PC-9 (cell line): Measurements from ENCODE around the gene STAC. TPM values are rescaled to one million over a fixed set of nuclear protein-coding genes. Genes with fewer than 3 reads are reported as not detected.

Experiments
- BruUV-seq: library from RNA; stranded (reverse); fragments of 400-500 nt; replicated peaks from 2 replicates; lab custom pipeline; 2021; lab: Mats Ljungman, UMichigan
- CTCF ChIA-PET: fragments of 300-600 bp; sonication (Branson Sonifier 250); formaldehyde crosslinking; loops from one replicate; lab custom pipeline; 2022; ENCODE audit warnings: antibody characterized with exemption; lab: Charles Lee
- POLR2A ChIA-PET: fragments of 300-600 bp; sonication (Branson Sonifier 250); formaldehyde crosslinking; loops from one replicate; lab custom pipeline; 2022; ENCODE audit warnings: antibody characterized with exemption; ENCODE audit not compliant: unreplicated experiment; lab: Charles Lee
- DNase-seq, 2 experiments: peaks; one replicate each; pipeline versions ENCODE4 v3.0.0 to v3.0.0-alpha.2; 2015 to 2022; ENCODE audit warnings: mixed read lengths in 1 of 2
- H2AFZ ChIP-seq: fragments of 200-600 bp; sonication (generic); 2 replicates; pipeline ENCODE4 v1.8.1; 2017; ENCODE audit warnings: antibody characterized with exemption
- H3F3A ChIP-seq: fragments of 200-600 bp; sonication (generic); 2 replicates; pipeline ENCODE4 v1.8.1; 2017; ENCODE audit warnings: antibody characterized with exemption, mild to moderate bottlenecking, low read depth; ENCODE audit not compliant: insufficient read depth
- H3K27ac ChIP-seq: fragments of 200-600 bp; sonication (generic); 2 replicates; pipeline ENCODE4 v1.6.1; 2016; ENCODE audit warnings: mixed run types
- H3K27me3 ChIP-seq: fragments of 200-600 bp; sonication (generic); 2 replicates; pipeline ENCODE4 v1.6.1; 2016; ENCODE audit warnings: low read depth, mixed run types; ENCODE audit not compliant: insufficient read depth
- H3K36me3 ChIP-seq: fragments of 200-600 bp; sonication (generic); 2 replicates; pipeline ENCODE4 v1.6.1; 2016; ENCODE audit warnings: low read depth, mixed run types
- H3K4me1 ChIP-seq: fragments of 200-600 bp; sonication (generic); replicated peaks from 2 replicates; pipeline ENCODE4 v1.6.1; 2016; ENCODE audit warnings: mixed run types; ENCODE audit not compliant: insufficient read depth
- H3K4me2 ChIP-seq: fragments of 200-600 bp; sonication (generic); 2 replicates; pipeline ENCODE4 v1.6.1; 2017; ENCODE audit warnings: mixed run types
- H3K4me3 ChIP-seq: fragments of 200-600 bp; sonication (generic); 2 replicates; pipeline ENCODE4 v1.6.1; 2016; ENCODE audit warnings: mixed run types
- H3K79me2 ChIP-seq: fragments of 200-600 bp; sonication (generic); 2 replicates; pipeline ENCODE4 v1.6.1; 2017; ENCODE audit warnings: low read depth, mixed run types
- H3K9me2 ChIP-seq: fragments of 200-600 bp; sonication (generic); 2 replicates; pipeline ENCODE4 v1.8.1; 2017; ENCODE audit warnings: mild to moderate bottlenecking; ENCODE audit not compliant: insufficient read depth
- H3K9me3 ChIP-seq: fragments of 200-600 bp; sonication (generic); 2 replicates; pipeline ENCODE4 v1.8.1; 2016; ENCODE audit warnings: low read depth; ENCODE audit not compliant: insufficient read depth
- H4K20me1 ChIP-seq: fragments of 200-600 bp; sonication (generic); 2 replicates; pipeline ENCODE4 v1.8.1; 2017; ENCODE audit not compliant: insufficient read depth
- CTCF ChIP-seq: fragments of 200-600 bp; sonication (generic); conservative IDR thresholded peaks from 2 replicates; pipeline ENCODE4 v1.6.1; 2017; ENCODE audit warnings: mixed run types, antibody characterized with exemption, mild to moderate bottlenecking, moderate library complexity
- EZH2 ChIP-seq: fragments of 200-600 bp; sonication (generic); IDR thresholded peaks from 2 replicates; pipeline ENCODE4 v1.8.0; 2017; ENCODE audit warnings: antibody characterized with exemption, low read depth
- intact Hi-C: fragments of 100-400 bp; cut with micrococcal nuclease; formaldehyde crosslinking; loops from one replicate; pipeline ENCODE4 v1.10.0; 2022; ENCODE audit not compliant: unreplicated experiment
- total RNA-seq: library from RNA; stranded (reverse); gene quantifications from 2 replicates; pipeline ENCODE4 v1.2.3, GENCODE V29; 2021

The STAC gene
- total RNA-seq, 1 experiment from 2014 or later: 17.6 TPM

- H3K4me1 ChIP-seq: peaks cover under 1% of the 10 kb centered on the region; the same call in 1 of the 2 replicates
- H3F3A ChIP-seq: peaks cover under 1% of the 10 kb centered on the region; the same call in 1 of the 2 replicates
- H3K9me3 ChIP-seq: peaks cover 5% of the 10 kb centered on the region; the same call in 1 of the 2 replicates
- BruUV-seq: no TSS peak
- DNase-seq: no peak
- H4K20me1 ChIP-seq: no peaks in the 10 kb centered on the region
- POLR2A ChIA-PET: no interaction called here
- H3K4me3 ChIP-seq: no peak overlapping the region
- intact Hi-C loops: no loop called here
- H2AFZ ChIP-seq: no peak overlapping the region
- no peak overlapping the region for H3K4me2 ChIP-seq
- no peaks in the 10 kb centered on the region for H3K9me2 ChIP-seq
- no peaks in the 10 kb centered on the region for H3K79me2 ChIP-seq
- TF ChIP-seq CTCF (no peak), EZH2 (no peak)
- CTCF ChIA-PET: no interaction called here
- no peaks in the 10 kb centered on the region; the same call in 1 of the 2 replicates for H3K36me3 ChIP-seq
- H3K27ac ChIP-seq: no peak overlapping the region
- H3K27me3 ChIP-seq: no peaks in the 10 kb centered on the region
These were observed 102.0 kb downstream of the STAC start for GRCh38 chr3:36482256-36482655.

GRCh38 chr3:36482880-36483279 lies 102.6 kb downstream of the STAC start:
- ChIA-PET POLR2A (no interaction called here), CTCF (no interaction called here)
- no peak for DNase-seq
- Histone ChIP-seq H3K4me2 (no peak overlapping the region), H3K27me3 (no peaks in the 10 kb centered on the region), H3K4me1 (peaks cover 7% of the 10 kb centered on the region), H3K27ac (no peak overlapping the region), H3K9me3 (peaks cover 5% of the 10 kb centered on the region; the same call in 1 of the 2 replicates), H3K36me3 (no peaks in the 10 kb centered on the region; the same call in 1 of the 2 replicates), H3K9me2 (no peaks in the 10 kb centered on the region), H3K4me3 (no peak overlapping the region), H4K20me1 (no peaks in the 10 kb centered on the region), H2AFZ (no peak overlapping the region), H3F3A (peaks cover 7% of the 10 kb centered on the region), H3K79me2 (no peaks in the 10 kb centered on the region)
- TF ChIP-seq EZH2: no peak
- TF ChIP-seq CTCF: no peak
- intact Hi-C loops: no loop called here
- no TSS peak for BruUV-seq

- Histone ChIP-seq H3K4me3 (no peak overlapping the region), H3K4me1 (peaks cover 15% of the 10 kb centered on the region), H3K4me2 (no peak overlapping the region), H3K27me3 (no peaks in the 10 kb centered on the region), H3K9me3 (peaks cover 5% of the 10 kb centered on the region; the same call in 1 of the 2 replicates), H3K9me2 (no peaks in the 10 kb centered on the region), H4K20me1 (no peaks in the 10 kb centered on the region), H3F3A (peaks cover 8% of the 10 kb centered on the region), H3K79me2 (no peaks in the 10 kb centered on the region), H3K27ac (no peak overlapping the region), H3K36me3 (no peaks in the 10 kb centered on the region; the same call in 1 of the 2 replicates), H2AFZ (no peak overlapping the region)
- ChIA-PET CTCF (no interaction called here), POLR2A (no interaction called here)
- TF ChIP-seq CTCF (no peak), EZH2 (no peak)
- DNase-seq: no peak
- intact Hi-C loops: no loop called here
- no TSS peak for BruUV-seq
These were observed 103.4 kb downstream of the STAC start for GRCh38 chr3:36483709-36484108.
